A673 (cell line): Measurements from ENCODE around the gene CDC42EP1. TPM values are rescaled to one million over a fixed set of nuclear protein-coding genes. Genes with fewer than 3 reads are reported as not detected.

ENCODE experiments used
- BruUV-seq: library from RNA; stranded (reverse); fragments of 400-500 nt; replicated peaks from 2 replicates; lab custom pipeline; 2021; lab: Mats Ljungman, UMichigan
- CTCF ChIA-PET: fragments of 300-600 bp; sonication (Branson Sonifier 250); formaldehyde crosslinking; loops from one replicate; lab custom pipeline; 2022; ENCODE audit warnings: antibody characterized with exemption; lab: Charles Lee
- POLR2A ChIA-PET: fragments of 300-600 bp; sonication (Branson Sonifier 250); formaldehyde crosslinking; loops from one replicate; lab custom pipeline; 2022; ENCODE audit warnings: antibody characterized with exemption; ENCODE audit not compliant: low non-redundant PET; lab: Charles Lee
- DNase-seq: peaks from one replicate; pipeline ENCODE4 v3.0.0-alpha.2; 2015; ENCODE audit warnings: low spot score
- H3K27ac ChIP-seq: fragments of 200-600 bp; sonication (generic); 2 replicates; pipeline ENCODE4 v1.5.1; 2016; ENCODE audit warnings: mixed run types, low read depth, mild to moderate bottlenecking, mixed read lengths, antibody characterized with exemption, low read length; ENCODE audit not compliant: poor library complexity, severe bottlenecking
- H3K27me3 ChIP-seq: fragments of 200-600 bp; sonication (generic); replicated peaks from 2 replicates; pipeline ENCODE4 v1.6.1; 2017; ENCODE audit warnings: mixed run types, low read depth, mild to moderate bottlenecking, mixed read lengths, antibody characterized with exemption, low read length; ENCODE audit not compliant: insufficient read depth, poor library complexity
- H3K36me3 ChIP-seq: fragments of 200-600 bp; sonication (generic); 2 replicates; pipeline ENCODE4 v1.6.1; 2016; ENCODE audit warnings: mixed run types, mild to moderate bottlenecking, mixed read lengths, antibody characterized with exemption, low read length; ENCODE audit not compliant: insufficient read depth, poor library complexity, severe bottlenecking
- H3K4me1 ChIP-seq: fragments of 200-600 bp; sonication (generic); 2 replicates; pipeline ENCODE4 v1.6.1; 2017; ENCODE audit warnings: mixed run types, mild to moderate bottlenecking, mixed read lengths, antibody characterized with exemption, low read length; ENCODE audit not compliant: insufficient read depth, poor library complexity, severe bottlenecking
- H3K4me3 ChIP-seq: fragments of 200-600 bp; sonication (generic); 2 replicates; pipeline ENCODE4 v1.5.1; 2016; ENCODE audit warnings: low read depth, mixed run types, mild to moderate bottlenecking, mixed read lengths, low read length; ENCODE audit not compliant: poor library complexity, severe bottlenecking
- H3K9me3 ChIP-seq: fragments of 200-600 bp; sonication (generic); 2 replicates; pipeline ENCODE4 v1.6.1; 2016; ENCODE audit warnings: mixed run types, low read depth, mild to moderate bottlenecking, mixed read lengths, antibody characterized with exemption, low read length; ENCODE audit not compliant: poor library complexity, severe bottlenecking
- CTCF ChIP-seq: fragments of 300-800, 200-600 bp; sonication (generic); conservative IDR thresholded peaks from 2 replicates; pipeline ENCODE4 v1.5.1; 2017; ENCODE audit warnings: low read depth, mild to moderate bottlenecking, antibody characterized with exemption, low read length, moderate library complexity, mixed read lengths
- EZH2 ChIP-seq: fragments of 200-600 bp; sonication (generic); IDR thresholded peaks from 2 replicates; pipeline ENCODE4 v1.6.1; 2017; ENCODE audit warnings: borderline replicate concordance, low read depth, mild to moderate bottlenecking, mixed read lengths, antibody characterized with exemption, low read length; ENCODE audit not compliant: poor library complexity, severe bottlenecking
- intact Hi-C: fragments of 100-400 bp; cut with micrococcal nuclease; formaldehyde crosslinking; loops from one replicate; pipeline ENCODE4 v1.10.0; 2022; ENCODE audit not compliant: unreplicated experiment
- total RNA-seq: library from RNA; stranded (reverse); gene quantifications from 2 replicates; pipeline ENCODE4 v1.2.3, GENCODE V29; 2021

CDC42EP1 gene
- total RNA-seq, 1 experiment from 2014 or later, result 1.1 TPM

- H3K4me3 ChIP-seq, result no peak overlapping the region
- ChIA-PET POLR2A (no interaction called here), CTCF (no interaction called here)
- no peaks in the 10 kb centered on the region for H3K36me3 ChIP-seq
- no peaks in the 10 kb centered on the region for H3K9me3 ChIP-seq
- no peaks in the 10 kb centered on the region for H3K27me3 ChIP-seq
- BruUV-seq, result no TSS peak
- no peaks in the 10 kb centered on the region for H3K4me1 ChIP-seq
- TF ChIP-seq EZH2 (no peak), CTCF (no peak)
- no peak overlapping the region for H3K27ac ChIP-seq
- no peak for DNase-seq
- intact Hi-C loops, result no loop called here
Observed at GRCh38 chr22:37570661-37570976, 10.3 kb downstream of the CDC42EP1 start.

- ChIA-PET CTCF (no interaction called here), POLR2A (no interaction called here)
- no peak for DNase-seq
- no peak overlapping the region for H3K4me3 ChIP-seq
- H3K36me3 ChIP-seq, result no peaks in the 10 kb centered on the region
- H3K27ac ChIP-seq, result no peak overlapping the region
- H3K4me1 ChIP-seq, result no peaks in the 10 kb centered on the region
- no TSS peak for BruUV-seq
- no peak; the same call in 1 of the 2 replicates for TF ChIP-seq CTCF
- no peak for TF ChIP-seq EZH2
- no peaks in the 10 kb centered on the region for H3K9me3 ChIP-seq
- H3K27me3 ChIP-seq, result no peaks in the 10 kb centered on the region
- intact Hi-C loops, result no loop called here
Observed at GRCh38 chr22:37571258-37571991, 11.1 kb downstream of the CDC42EP1 start.

DNA sequence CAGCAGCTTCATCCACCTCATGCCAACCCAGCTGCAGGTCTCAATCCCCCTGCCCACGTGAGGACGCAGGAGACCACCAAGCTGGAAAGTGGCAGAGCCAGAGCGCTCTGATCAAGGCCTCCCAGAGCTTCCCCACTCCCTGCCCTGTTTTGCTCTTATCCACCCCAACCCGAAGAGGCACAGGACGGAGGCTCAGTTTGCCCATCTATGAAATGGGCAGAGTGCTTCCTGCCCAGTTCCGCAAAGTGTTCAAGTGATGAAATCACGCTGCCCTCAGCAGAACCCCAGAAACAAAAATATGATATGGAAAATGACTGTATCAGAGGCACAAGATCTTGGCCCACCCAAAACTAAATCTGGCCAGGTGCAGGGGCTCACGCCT is 11.7 kb downstream of the CDC42EP1 start:
- no TSS peak for BruUV-seq
- no peaks in the 10 kb centered on the region for H3K27me3 ChIP-seq
- H3K4me1 ChIP-seq, result no peaks in the 10 kb centered on the region
- no peak for DNase-seq
- CTCF ChIA-PET, result no interaction called here
- no peaks in the 10 kb centered on the region for H3K36me3 ChIP-seq
- H3K27ac ChIP-seq, result no peak overlapping the region
- H3K9me3 ChIP-seq, result no peaks in the 10 kb centered on the region
- intact Hi-C loops, result no loop called here
- POLR2A ChIA-PET, result no interaction called here
- TF ChIP-seq CTCF (no peak), EZH2 (no peak)
- no peak overlapping the region for H3K4me3 ChIP-seq
